HepG2 (cell line): ENCODE data around the gene AKAP12. TPM values are rescaled to one million over a fixed set of nuclear protein-coding genes. Genes with fewer than 3 reads are reported as not detected.

Experiments used
- ATAC-seq: fragments of 200-7000 bp; cut with Tn5 transposase; 3 replicates; pipeline ENCODE4 v1.9.1; 2020; ENCODE audit warnings: mild to moderate bottlenecking, moderate library complexity
- BruUV-seq: library from RNA; stranded (reverse); fragments of 400-500 nt; replicated peaks from 2 replicates; lab custom pipeline; 2021; lab: Mats Ljungman, UMichigan
- CTCF ChIA-PET: fragments of 300-600 bp; formaldehyde crosslinking; extraction: SDS; loops from one replicate; lab custom pipeline; 2021; ENCODE audit warnings: low total read pairs, inconsistent platforms, low intra/inter-chr PET ratio; lab: Yijun Ruan, JAX
- POLR2A ChIA-PET: fragments of 350-600 bp; sonication (Branson Sonifier 250); formaldehyde crosslinking; loops from one replicate; lab custom pipeline; 2020; ENCODE audit warnings: antibody characterized with exemption, inconsistent platforms; lab: Yijun Ruan, JAX
- DNase-seq: peaks from one replicate; pipeline ENCODE4 v3.0.0-alpha.2; 2015; ENCODE audit warnings: low spot score
- FAIRE-seq: peaks from 3 replicates; lab custom pipeline; 2011; peaks lifted over from hg19 to GRCh38; lab: Jason Lieb, UNC
- H2AFZ ChIP-seq: one replicate; pipeline ENCODE4 v1.6.1; 2011; ENCODE audit warnings: low read length, inconsistent platforms
- H3K27ac ChIP-seq: fragments of 300-600 bp; 3 replicates; pipeline ENCODE4 v1.8.0; 2011; ENCODE audit warnings: mixed run types, mild to moderate bottlenecking, mixed read lengths, low read length, inconsistent platforms; ENCODE audit not compliant: insufficient read depth; ENCODE audit errors: extremely low read length
- H3K27me3 ChIP-seq, 2 experiments: fragments of 200-600 bp in 1 of 2; 2 replicates in 1 of 2; 3 replicates in 1 of 2; pipeline versions ENCODE4 v1.6.0 to v1.8.0; 2011; ENCODE audit warnings: low read length in 2 of 2, mild to moderate bottlenecking in 2 of 2, moderate library complexity in 2 of 2, inconsistent platforms in 1 of 2; ENCODE audit not compliant: insufficient read depth in 2 of 2, control insufficient read depth in 1 of 2
- H3K36me3 ChIP-seq, 2 experiments: fragments of 200-600 bp in 1 of 2; replicated peaks in 1 of 2; 2 replicates in 1 of 2; 3 replicates in 1 of 2; pipeline versions ENCODE4 v1.5.1 to v1.8.0; 2011; ENCODE audit warnings: low read length in 2 of 2, inconsistent platforms in 1 of 2; ENCODE audit not compliant: insufficient read depth in 2 of 2, control insufficient read depth in 1 of 2
- H3K4me1 ChIP-seq: 2 replicates; pipeline ENCODE4 v1.5.1; 2012; ENCODE audit warnings: low read length, inconsistent platforms; ENCODE audit not compliant: insufficient read depth
- H3K4me2 ChIP-seq: 2 replicates; pipeline ENCODE4 v1.6.0; 2011; ENCODE audit warnings: low read depth, low read length, inconsistent platforms
- H3K4me3 ChIP-seq, 3 experiments: fragments of 200-600 bp in 1 of 3; sonication (generic), shearing (Covaris generic) in 1 of 3; replicated peaks in 1 of 3; 2 replicates each; pipeline ENCODE4 v1.5.1; 2011 to 2016; ENCODE audit warnings: low read length in 3 of 3, inconsistent platforms in 2 of 3, low read depth in 2 of 3, mild to moderate bottlenecking in 2 of 3, control low read depth in 1 of 3, mixed read lengths in 1 of 3; ENCODE audit not compliant: insufficient read depth in 1 of 3
- H3K79me2 ChIP-seq: one replicate; pipeline ENCODE4 v1.6.1; 2011; ENCODE audit warnings: low read length, inconsistent platforms; ENCODE audit not compliant: insufficient read depth
- H3K9ac ChIP-seq: 2 replicates; pipeline ENCODE4 v1.6.0; 2011; ENCODE audit warnings: mild to moderate bottlenecking, low read depth, low read length, inconsistent platforms; ENCODE audit not compliant: insufficient read depth
- H3K9me3 ChIP-seq: 2 replicates; pipeline ENCODE4 v1.5.1; 2012; ENCODE audit warnings: mild to moderate bottlenecking, low read length
- H4K20me1 ChIP-seq: 2 replicates; pipeline ENCODE4 v1.6.0; 2011; ENCODE audit warnings: inconsistent platforms, mild to moderate bottlenecking, low read length, moderate library complexity; ENCODE audit not compliant: insufficient read depth
- AGO1 ChIP-seq: fragments of 200-400 bp; formaldehyde crosslinking; IDR thresholded peaks from 2 replicates; pipeline ENCODE4 v1.6.1; 2017; ENCODE audit warnings: mild to moderate bottlenecking, low read depth, low read length, moderate library complexity; ENCODE audit not compliant: poor library complexity, severe bottlenecking
- BHLHE40 ChIP-seq: IDR thresholded peaks from 2 replicates; pipeline ENCODE4 v1.6.1; 2011; ENCODE audit warnings: low read length, improper control_type of control experiment
- FOXJ3 ChIP-seq: sonication (generic); formaldehyde crosslinking; IDR thresholded peaks from 2 replicates; pipeline ENCODE4 v1.4.0; 2020; ENCODE audit warnings: missing genetic modification reagents, mild to moderate bottlenecking, borderline replicate concordance
- HNRNPL ChIP-seq: fragments of 200-400 bp; formaldehyde crosslinking; IDR thresholded peaks from 2 replicates; pipeline ENCODE4 v1.6.1; 2017; ENCODE audit warnings: mild to moderate bottlenecking, low read depth, low read length
- JDP2 ChIP-seq: sonication (generic); formaldehyde crosslinking; IDR thresholded peaks from 2 replicates; pipeline ENCODE4 v1.8.1; 2022; ENCODE audit warnings: missing genetic modification reagents, borderline replicate concordance
- SOX6 ChIP-seq, 2 experiments: fragments of 450-650 bp in 1 of 2; sonication (generic) in 1 of 2; formaldehyde crosslinking in 1 of 2; IDR thresholded peaks; 2 replicates each; pipeline versions ENCODE4 v1.4.0 to v1.6.1; 2017 to 2020; ENCODE audit warnings: antibody characterized with exemption in 1 of 2, mild to moderate bottlenecking in 1 of 2, missing genetic modification reagents in 1 of 2
- ZFY ChIP-seq: sonication (generic); formaldehyde crosslinking; IDR thresholded peaks from 2 replicates; pipeline ENCODE4 v1.4.0; 2020; ENCODE audit warnings: missing genetic modification reagents
- ZSCAN9 ChIP-seq: IDR thresholded peaks from 2 replicates; pipeline ENCODE4 v1.6.1; 2016; ENCODE audit warnings: borderline replicate concordance
- WGBS: methylation state at CpG from one replicate; pipeline ENCODE4 v1.1.6; 2017; ENCODE audit warnings: low lambda C conversion rate; 5-methylcytosine and 5-hydroxymethylcytosine counted together
- in situ Hi-C: cut with HindIII; loops from 2 replicates; pipeline ENCODE4 v1.10.0; 2017; ENCODE audit warnings: low pct_unique_long_range_greater_than_20kb; ENCODE audit not compliant: extremely low pct_ligation_motif_present
- intact Hi-C: fragments of 100-400 bp; cut with micrococcal nuclease; formaldehyde crosslinking; loops from one replicate; pipeline ENCODE4 v1.10.0; 2022; ENCODE audit not compliant: unreplicated experiment
- polyA plus RNA-seq, 8 experiments: library from polyadenylated mRNA; depleted of rRNA in 3 of 8; stranded (reverse) in 7 of 8; unstranded in 1 of 8; fragments of >200 nt; fragmentation: Illumina TruSeq in 4 of 8; extraction: Trizol in 4 of 8; gene quantifications; 2 replicates each; pipeline versions ENCODE4 v1.2.1 to v1.2.3, GENCODE V29; 2011 to 2016; ENCODE audit warnings: low read depth in 4 of 8, missing spikeins in 1 of 8, mixed read lengths in 1 of 8; ENCODE audit not compliant: insufficient read depth in 1 of 8
- total RNA-seq, 5 experiments: library from RNA; depleted of rRNA; stranded (reverse); fragments of >200 nt; fragmentation: Illumina TruSeq; extraction: Trizol; gene quantifications; 2 replicates each; pipeline ENCODE4 v1.2.3, GENCODE V29; 2016; ENCODE audit warnings: low read depth in 1 of 5
- TF ChIP-seq, protein P1 (sequence below): sonication (generic); formaldehyde crosslinking; IDR thresholded peaks from 2 replicates; pipeline ENCODE4 v1.5.1; 2020; ENCODE audit warnings: missing genetic modification reagents, mild to moderate bottlenecking, borderline replicate concordance
- TF ChIP-seq, protein P2 (sequence below): sonication (generic); formaldehyde crosslinking; IDR thresholded peaks from 2 replicates; pipeline ENCODE4 v1.8.1; 2023; ENCODE audit warnings: mild to moderate bottlenecking, missing genetic modification reagents
- TF ChIP-seq, protein P3 (sequence below): sonication (generic); formaldehyde crosslinking; IDR thresholded peaks from 2 replicates; pipeline ENCODE4 v1.9.0; 2021; ENCODE audit warnings: missing genetic modification reagents, borderline replicate concordance
- TF ChIP-seq, protein P4 (sequence below): sonication (generic); formaldehyde crosslinking; IDR thresholded peaks from 2 replicates; pipeline ENCODE4 v1.5.0; 2020; ENCODE audit warnings: missing genetic modification reagents

AKAP12 gene
- total and polyA plus RNA-seq, 2 of the 13 experiments (the other 11 are each of a cell fraction or from before 2014, with no cell fraction given), result 10.6 to 19.0 TPM

DNA sequence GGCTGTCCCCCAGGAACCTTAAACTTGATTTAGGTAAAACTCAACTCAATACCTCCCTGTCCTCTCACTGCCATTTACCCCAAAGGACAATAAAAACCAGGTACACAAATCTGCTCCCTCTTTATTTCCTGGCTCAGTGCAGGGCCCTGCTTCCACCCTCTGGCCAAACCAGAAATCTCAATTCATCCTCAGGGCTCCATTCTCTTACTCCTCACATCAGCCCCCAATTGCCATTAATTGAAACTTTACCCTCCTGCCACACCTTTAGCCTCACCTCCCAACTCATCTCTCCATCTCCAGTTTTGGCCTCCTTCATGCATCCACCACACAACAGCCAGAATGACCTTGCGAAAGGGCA lies 141.1 kb downstream of the AKAP12 start:
- no peak overlapping the region for H3K4me2 ChIP-seq
- TF ChIP-seq AGO1, result no peak
- TF ChIP-seq ZFY (CRISPR knock-in tag), result no peak
- TF ChIP-seq, protein P1, sequence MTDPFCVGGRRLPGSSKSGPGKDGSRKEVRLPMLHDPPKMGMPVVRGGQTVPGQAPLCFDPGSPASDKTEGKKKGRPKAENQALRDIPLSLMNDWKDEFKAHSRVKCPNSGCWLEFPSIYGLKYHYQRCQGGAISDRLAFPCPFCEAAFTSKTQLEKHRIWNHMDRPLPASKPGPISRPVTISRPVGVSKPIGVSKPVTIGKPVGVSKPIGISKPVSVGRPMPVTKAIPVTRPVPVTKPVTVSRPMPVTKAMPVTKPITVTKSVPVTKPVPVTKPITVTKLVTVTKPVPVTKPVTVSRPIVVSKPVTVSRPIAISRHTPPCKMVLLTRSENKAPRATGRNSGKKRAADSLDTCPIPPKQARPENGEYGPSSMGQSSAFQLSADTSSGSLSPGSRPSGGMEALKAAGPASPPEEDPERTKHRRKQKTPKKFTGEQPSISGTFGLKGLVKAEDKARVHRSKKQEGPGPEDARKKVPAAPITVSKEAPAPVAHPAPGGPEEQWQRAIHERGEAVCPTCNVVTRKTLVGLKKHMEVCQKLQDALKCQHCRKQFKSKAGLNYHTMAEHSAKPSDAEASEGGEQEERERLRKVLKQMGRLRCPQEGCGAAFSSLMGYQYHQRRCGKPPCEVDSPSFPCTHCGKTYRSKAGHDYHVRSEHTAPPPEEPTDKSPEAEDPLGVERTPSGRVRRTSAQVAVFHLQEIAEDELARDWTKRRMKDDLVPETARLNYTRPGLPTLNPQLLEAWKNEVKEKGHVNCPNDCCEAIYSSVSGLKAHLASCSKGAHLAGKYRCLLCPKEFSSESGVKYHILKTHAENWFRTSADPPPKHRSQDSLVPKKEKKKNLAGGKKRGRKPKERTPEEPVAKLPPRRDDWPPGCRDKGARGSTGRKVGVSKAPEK (CRISPR knock-in tag), result no peak
- no peak for TF ChIP-seq ZSCAN9 (CRISPR knock-in tag)
- no peak for TF ChIP-seq SOX6 (IDR thresholded peaks at IDR 0.05)
- TF ChIP-seq SOX6 (CRISPR knock-in tag; IDR thresholded peaks at IDR 0.05), result no peak
- TF ChIP-seq, protein P2, sequence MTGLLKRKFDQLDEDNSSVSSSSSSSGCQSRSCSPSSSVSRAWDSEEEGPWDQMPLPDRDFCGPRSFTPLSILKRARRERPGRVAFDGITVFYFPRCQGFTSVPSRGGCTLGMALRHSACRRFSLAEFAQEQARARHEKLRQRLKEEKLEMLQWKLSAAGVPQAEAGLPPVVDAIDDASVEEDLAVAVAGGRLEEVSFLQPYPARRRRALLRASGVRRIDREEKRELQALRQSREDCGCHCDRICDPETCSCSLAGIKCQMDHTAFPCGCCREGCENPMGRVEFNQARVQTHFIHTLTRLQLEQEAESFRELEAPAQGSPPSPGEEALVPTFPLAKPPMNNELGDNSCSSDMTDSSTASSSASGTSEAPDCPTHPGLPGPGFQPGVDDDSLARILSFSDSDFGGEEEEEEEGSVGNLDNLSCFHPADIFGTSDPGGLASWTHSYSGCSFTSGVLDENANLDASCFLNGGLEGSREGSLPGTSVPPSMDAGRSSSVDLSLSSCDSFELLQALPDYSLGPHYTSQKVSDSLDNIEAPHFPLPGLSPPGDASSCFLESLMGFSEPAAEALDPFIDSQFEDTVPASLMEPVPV (CRISPR knock-in tag), result no peak
- TF ChIP-seq, protein P3, sequence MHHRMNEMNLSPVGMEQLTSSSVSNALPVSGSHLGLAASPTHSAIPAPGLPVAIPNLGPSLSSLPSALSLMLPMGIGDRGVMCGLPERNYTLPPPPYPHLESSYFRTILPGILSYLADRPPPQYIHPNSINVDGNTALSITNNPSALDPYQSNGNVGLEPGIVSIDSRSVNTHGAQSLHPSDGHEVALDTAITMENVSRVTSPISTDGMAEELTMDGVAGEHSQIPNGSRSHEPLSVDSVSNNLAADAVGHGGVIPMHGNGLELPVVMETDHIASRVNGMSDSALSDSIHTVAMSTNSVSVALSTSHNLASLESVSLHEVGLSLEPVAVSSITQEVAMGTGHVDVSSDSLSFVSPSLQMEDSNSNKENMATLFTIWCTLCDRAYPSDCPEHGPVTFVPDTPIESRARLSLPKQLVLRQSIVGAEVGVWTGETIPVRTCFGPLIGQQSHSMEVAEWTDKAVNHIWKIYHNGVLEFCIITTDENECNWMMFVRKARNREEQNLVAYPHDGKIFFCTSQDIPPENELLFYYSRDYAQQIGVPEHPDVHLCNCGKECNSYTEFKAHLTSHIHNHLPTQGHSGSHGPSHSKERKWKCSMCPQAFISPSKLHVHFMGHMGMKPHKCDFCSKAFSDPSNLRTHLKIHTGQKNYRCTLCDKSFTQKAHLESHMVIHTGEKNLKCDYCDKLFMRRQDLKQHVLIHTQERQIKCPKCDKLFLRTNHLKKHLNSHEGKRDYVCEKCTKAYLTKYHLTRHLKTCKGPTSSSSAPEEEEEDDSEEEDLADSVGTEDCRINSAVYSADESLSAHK, result no peak
- TF ChIP-seq BHLHE40, result no peak
- no peak for TF ChIP-seq FOXJ3 (CRISPR knock-in tag)
- TF ChIP-seq HNRNPL, result no peak
- TF ChIP-seq, protein P4, sequence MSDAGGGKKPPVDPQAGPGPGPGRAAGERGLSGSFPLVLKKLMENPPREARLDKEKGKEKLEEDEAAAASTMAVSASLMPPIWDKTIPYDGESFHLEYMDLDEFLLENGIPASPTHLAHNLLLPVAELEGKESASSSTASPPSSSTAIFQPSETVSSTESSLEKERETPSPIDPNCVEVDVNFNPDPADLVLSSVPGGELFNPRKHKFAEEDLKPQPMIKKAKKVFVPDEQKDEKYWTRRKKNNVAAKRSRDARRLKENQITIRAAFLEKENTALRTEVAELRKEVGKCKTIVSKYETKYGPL (CRISPR knock-in tag), result no peak
- TF ChIP-seq JDP2 (CRISPR knock-in tag), result no peak
- TF ChIP-seq, all 625 proteins: peak for 0
- H3K27ac ChIP-seq, result no peak overlapping the region
- no peak overlapping the region for H2AFZ ChIP-seq
- ATAC-seq (no peak), FAIRE-seq (no peak), DNase-seq (no peak)
- H3K4me1 ChIP-seq, result peaks cover 25% of the 10 kb centered on the region
- in situ Hi-C loops (no loop called here), intact Hi-C loops (no loop called here)
- no peak overlapping the region for H3K9ac ChIP-seq
- WGBS, result 100% methylated on average over 1 of the region's 1 CpG
- POLR2A ChIA-PET, result no interaction called here
- no peaks in the 10 kb centered on the region; a peak in 1 of 5 replicates for H3K36me3 ChIP-seq
- no peaks in the 10 kb centered on the region for H3K9me3 ChIP-seq
- H3K27me3 ChIP-seq, result no peaks in the 10 kb centered on the region
- CTCF ChIA-PET, result no interaction called here
- peaks cover 83% of the 10 kb centered on the region for H3K79me2 ChIP-seq
- no peaks in the 10 kb centered on the region for H4K20me1 ChIP-seq
- BruUV-seq, result no TSS peak
- no peak overlapping the region for H3K4me3 ChIP-seq
